Middle frontal gyrus (tissue), 1 donor: ENCODE measurements around the gene MYRF.
A peak's percentile ranks its signal among the peaks of the same experiment; 100 is the strongest.

Source experiments
- DNase-seq: peaks from one replicate; pipeline ENCODE4 v3.0.0-alpha.2; 2015; ENCODE audit warnings: low spot score; ENCODE audit errors: extremely low spot score

MYRF gene

DNA sequence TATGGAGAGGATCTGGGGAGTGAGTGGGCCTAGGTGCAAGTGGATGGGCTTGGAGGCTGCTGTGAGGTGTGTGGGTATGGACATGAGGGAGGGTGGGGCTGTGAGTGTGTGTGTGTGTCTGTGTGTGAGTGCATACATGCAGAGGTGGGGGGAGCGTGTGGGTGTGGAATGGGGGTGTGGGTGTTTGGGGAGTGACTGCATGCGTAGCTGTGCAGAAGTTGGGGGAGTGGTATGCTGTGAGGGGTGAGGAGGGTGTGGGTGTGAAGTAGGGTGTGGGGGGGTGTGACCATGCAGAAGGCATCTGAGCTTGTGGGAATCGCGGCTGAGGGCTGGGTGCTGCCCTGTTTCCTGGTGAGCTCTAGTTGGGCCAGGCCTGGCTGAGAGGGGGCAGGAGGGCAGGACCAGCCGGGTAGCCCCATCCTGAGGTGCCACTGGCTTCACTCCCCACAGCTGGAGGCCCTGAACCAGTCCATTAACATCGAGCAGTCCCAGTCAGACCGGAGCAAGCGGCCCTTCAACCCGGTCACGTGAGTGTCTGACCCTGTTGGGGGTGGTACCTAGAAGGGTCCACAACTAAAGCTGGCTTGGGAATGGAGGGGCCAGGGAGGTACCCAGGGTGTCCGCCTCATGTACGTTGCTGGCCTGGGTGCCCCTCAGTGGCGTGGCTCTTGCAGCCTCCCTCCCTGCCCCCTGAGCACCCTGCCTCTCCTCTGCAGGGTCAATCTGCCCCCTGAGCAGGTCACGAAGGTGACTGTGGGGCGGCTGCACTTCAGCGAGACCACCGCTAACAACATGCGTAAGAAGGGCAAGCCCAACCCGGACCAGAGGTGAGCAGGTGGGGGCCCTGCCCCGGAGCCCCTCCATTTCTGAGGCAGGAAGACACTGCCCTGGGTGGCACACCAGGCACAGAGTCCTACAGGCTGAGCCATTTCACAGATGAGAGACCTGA, 23.4 kb downstream of the MYRF start:
- DNase-seq: no peak

DNA sequence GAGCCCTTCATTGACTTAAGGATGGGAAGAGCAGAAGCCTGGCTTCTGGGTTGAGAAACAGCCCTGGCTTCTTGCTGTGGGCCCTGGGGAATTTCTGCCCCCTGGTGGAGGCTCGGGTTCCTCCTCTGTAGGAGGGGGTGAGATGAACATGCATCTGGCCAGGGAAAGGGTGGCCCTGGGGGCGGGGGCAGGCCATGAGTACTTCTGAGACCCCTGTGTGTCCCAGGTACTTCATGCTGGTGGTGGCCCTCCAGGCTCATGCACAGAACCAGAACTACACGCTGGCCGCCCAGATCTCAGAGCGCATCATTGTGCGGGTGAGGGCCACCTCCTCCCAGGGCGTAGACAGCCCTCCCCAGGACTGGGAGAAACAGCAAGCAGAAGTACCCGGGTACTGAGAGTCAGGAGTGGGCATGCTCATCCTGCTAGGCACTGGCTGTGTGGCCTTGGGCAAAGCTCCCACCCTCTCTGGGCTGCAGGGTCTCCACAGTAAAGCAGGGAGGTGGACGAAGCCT, 24.2 kb downstream of the MYRF start:
- DNase-seq: no peak

DNA sequence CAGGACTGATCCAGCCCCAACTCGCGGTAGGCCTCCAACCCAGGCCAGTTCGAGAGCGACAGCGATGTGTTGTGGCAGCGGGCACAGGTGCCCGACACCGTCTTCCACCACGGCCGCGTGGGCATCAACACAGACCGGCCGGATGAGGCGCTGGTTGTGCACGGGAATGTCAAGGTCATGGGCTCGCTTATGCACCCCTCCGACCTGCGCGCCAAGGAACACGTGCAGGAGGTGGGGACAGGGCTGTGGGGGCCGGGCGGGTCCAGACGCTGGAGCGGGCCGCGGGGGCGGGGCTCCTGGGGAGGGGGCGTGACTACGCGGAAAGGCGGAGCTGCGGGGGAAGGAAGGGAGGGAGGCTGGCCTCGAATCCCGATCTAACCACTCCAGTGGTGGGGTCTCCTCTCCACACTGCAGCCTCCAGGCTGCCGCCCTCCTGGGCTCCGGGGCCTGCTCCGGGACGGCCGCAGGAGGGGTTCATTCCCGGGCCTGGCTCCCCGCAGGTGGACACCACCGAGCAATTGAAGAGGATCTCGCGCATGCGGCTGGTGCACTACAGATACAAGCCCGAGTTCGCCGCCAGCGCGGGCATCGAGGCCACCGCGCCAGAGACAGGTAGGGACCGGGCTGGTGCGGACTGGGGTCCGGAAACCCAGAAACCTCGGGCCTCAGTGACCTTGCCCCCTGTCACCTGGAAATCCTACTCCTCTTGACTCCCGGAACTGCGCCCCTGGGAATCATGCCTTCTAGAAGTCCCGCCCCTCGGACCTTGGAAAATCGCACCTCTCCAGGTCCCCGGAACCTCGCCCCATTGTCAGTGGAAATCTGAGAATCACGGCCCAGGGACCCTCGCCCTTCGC, 25.0 kb downstream of the MYRF start:
- DNase-seq: no peak

DNA sequence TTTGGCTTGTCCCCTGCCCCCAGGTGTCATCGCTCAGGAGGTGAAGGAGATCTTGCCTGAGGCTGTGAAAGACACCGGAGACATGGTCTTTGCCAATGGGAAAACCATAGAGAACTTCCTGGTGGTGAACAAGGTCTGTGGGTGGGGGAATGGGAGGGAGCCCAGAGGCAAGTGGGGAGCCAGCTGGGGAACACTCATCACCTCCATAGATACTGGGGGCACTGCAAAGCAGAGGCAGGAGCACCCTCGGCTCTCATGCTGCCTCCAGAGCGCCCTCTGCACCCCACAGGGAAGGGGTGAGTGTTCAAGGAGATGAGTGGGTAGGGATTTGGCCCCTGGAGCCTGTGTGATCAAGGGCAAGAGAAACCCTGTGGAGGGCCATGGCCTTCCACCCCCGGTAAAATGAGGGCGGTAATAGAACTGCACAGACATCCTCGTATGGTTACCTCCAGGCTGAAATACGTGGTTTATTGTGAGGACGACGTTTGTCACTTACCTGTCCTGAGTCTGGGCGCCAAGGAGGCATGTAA, 26.0 kb downstream of the MYRF start:
- DNase-seq: no peak

DNA sequence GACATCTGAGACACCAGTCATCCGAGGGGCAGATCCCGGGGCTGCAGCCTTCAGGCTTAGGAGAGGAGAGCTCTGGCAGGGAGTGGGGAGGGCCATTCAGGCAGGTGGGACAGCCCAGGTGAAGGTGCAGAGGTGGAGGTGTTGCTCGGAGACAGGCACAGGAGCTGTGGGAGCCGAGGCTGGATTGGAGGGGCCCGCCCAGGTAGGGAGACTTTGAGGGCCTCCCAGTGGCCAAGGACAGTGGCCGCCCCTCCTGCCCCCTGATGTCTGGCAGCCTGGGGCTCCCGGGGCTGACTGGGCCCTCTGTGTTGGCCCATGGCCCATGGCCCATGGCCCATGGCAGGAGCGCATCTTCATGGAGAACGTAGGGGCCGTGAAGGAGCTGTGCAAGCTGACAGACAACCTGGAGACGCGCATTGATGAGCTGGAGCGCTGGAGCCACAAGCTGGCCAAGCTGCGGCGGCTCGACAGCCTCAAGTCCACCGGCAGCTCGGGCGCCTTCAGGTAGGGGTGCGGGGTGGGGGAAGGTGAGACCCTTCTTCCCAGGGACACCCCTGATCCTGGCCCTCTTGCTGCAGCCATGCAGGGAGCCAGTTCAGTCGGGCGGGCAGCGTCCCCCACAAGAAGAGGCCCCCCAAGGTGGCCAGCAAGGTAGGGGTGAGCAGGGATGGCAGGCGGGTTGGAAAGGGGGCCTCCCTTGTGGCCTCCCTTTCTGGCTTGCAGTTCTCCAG, 26.6 kb downstream of the MYRF start:
- no peak for DNase-seq

DNA sequence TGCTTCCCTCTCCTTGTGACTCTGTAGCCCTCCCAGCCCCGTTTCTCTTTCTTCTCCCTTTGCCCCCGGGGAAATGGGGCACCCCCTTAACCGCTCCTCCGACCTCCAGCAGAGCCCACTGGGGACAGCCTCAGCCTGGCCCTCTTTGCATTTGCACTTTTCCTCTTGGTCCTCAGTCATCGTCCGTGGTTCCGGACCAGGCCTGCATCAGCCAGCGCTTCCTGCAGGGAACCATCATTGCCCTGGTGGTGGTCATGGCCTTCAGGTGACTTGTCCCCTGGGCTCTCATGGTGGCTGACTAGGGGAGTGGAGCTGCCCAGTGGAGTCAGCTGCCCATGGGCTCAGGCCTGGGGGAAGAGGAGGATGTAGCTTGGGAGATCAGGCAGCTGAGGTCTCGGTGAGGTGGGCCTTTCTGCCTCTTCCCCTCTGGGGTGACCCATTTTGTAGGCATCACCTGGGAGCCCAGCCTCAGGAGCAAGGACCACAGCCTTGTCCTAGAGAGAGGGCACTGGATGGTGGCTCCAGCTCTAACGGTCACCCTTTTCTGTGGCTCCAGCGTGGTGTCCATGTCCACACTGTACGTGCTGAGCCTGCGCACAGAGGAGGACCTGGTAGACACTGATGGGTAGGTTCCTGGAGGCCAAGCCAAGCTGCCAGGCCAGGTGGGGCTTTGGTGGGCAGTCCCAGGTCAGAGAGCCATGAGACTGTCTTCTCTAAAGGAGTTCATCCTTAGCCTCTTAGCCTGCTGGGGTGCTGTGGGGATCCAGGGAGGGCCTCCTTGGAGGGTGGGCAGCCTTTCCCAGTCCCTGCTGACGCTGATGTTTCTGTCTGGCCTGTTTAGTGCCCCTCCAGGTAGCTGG, 27.5 kb downstream of the MYRF start:
- DNase-seq: no peak

DNA sequence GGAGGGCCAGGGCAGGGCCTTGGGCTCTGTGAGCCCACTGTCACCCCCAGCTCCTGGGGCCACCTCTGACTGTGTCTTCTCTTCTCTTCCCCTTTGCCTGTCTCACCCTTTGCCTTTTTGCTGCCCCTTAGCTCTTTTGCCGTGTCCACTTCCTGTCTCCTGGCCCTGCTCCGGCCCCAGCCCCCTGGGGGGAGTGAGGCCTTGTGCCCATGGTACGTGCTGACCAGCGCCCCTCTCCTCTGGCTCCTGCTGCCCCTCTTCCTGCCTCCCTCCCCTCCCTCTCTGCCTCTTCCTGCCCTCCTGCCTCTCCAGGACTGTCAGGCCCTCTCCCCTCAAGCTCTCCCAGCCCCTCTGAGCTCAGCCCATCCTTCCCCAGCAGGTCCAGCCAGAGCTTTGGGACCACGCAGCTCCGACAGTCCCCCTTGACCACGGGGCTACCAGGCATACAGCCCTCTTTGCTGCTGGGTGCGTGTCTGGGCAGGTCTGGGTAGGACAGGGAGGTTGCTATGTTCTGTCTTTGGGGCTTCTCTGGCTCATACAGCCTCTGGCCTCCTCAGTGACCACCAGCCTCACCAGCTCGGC, 28.2 kb downstream of the MYRF start:
- DNase-seq: no peak

DNA sequence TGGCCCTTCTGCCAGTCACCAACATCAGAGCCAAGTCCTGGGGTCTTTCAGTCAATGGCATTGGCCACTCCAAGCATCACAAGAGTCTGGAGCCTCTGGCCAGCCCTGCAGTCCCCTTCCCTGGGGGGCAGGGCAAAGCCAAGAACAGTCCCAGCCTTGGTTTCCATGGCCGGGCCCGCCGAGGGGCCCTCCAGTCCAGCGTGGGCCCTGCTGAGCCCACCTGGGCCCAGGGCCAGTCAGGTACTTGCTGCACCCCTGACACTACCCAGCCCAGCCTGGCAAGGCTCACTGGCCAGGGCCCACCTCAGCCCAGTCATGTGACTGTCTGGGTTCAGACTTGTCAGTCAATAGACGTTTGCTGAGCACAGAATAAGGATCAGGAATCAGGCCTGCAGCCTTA, 29.1 kb downstream of the MYRF start:
- no peak for DNase-seq

DNA sequence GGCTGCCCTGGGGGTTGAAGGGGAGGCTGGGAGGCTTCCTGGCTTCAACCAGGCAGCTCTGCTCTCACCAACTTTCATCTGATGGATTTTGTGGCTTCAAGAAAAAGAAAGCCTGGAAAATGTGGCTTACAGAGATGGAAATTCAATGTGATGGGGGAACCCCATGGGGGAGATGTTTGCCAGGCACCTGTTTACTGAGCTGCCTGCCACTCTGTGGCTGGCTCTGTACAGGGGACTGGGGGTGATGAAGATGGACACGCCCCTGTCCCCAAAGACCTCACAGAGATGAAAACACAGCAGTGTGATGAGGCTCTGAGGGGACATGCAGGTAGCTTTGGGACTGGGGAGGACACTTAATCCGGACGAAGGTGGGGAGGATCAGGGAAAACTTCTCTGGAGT, 29.9 kb downstream of the MYRF start:
- no peak for DNase-seq

DNA sequence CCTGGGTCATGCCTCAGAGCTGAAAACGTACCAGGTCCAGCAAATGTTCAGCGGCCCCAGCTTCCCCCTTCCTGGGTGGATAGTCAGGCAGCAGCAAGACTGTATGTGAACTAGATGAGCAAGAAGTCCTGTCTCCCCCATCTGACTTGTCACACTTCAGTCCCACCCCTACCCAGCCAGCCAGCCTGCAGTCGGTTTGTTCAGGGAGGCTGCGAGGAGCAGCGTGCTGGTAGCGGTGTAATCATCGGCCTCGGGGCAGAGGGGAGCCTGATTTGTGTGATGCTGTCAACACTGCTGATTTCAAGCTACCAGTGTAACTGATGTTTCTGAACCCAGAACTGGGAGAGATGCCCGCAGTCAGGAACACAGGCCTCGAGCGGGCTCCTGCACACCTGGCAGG, 30.4 kb downstream of the MYRF start:
- no peak for DNase-seq

DNA sequence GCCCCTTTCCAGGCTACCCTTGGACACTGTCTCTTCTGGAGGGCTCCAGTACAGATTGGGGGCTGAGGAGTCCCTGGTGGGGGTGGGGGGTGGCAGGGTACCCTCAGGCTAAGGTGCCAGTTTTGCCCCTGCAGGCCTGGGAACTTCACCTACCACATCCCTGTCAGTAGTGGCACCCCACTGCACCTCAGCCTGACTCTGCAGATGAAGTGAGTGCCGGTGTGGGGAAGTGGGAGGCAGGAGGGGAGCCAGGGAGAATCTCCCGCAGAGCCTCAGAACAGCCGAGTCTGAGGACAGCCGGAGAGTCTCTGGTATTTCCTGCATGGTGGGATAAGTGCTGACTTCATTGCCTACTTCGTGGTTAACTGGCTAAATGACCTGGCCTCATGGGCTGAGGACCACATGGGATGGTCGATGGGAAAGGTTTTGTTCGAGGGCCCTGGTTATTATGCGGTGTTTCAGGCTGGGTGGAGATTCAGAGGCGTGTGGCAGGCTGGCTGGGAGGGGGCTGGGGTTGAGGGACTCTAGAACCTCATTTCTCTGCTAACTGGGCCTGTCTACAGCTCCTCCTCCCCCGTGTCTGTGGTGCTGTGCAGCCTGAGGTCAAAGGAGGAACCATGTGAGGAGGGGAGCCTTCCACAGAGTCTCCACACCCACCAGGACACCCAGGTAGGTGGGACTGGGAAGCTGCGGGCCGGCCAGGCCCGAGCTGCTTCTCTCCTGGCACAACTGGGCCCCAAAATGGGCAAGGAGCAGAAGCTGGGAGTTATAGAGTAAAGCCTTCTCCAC, 31.5 kb downstream of the MYRF start:
- no peak for DNase-seq

DNA sequence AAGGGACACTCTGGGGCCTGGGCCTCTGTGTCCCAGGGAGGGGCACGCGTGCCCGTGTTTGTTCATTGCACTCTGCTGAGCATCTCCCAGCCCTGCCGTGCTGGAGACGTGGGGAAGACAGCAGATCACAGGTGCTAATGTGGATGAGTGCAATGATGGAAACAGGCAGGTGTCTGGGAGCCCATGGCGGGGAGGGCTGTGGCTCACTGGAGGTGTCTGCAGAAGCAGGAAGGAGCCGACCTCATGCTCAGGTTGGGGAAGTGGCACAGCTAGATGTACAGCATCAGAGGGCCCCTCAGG, 32.0 kb downstream of the MYRF start:
- DNase-seq: no peak

DNA sequence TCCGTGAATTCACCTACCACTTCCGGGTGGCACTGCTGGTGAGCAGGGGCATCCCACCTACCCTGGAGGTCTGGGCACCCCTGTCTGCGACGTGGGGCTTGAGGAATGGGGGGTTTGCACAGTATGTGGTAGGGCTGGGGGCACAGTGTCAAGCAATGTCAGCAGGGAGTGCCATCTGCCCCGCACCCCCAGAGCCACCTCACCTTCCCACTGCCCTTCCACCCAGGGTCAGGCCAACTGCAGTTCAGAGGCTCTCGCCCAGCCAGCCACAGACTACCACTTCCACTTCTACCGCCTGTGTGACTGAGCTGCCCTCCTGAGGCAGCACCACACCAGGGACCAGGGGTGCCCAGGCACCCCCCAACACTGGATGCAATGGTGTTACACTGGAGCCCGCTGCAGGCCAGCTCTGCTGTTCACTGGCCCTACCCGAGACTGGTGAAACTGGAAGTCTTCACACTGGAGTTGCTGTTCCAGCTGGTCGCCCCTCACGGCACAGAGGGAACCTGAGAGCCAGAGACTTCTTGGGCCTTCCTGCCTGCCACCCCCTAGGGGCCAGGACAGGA, 33.5 kb downstream of the MYRF start:
- no peak for DNase-seq

DNA sequence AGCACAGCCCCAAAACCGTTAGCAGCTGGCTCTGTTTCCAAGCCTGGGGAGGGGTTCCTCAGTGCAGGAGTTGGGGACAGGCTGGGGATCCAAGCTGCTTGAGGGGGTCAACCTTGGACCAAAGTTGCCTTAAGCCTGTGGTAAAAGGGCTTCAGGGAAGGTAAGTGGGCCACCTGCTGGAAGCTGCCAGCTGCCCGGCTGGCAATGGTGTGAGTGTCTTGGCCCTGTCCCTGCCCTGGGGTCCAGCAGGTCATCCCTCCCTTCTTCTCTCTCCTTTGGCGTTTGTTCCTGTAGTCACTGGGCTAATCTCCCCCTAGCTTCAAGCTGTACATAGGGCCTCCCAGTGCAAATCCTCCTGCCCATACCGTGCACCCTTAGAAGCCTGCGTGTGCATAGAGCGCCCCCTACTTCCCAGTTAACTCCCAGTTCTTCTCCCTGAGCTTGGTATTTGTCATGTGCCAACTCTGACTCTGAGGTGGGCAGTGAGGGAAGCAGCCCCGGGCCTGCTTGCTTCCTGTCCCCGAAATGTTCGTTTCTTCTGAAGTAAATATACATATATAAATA, 35.6 kb downstream of the MYRF start:
- peak; percentile 30 for DNase-seq

DNA sequence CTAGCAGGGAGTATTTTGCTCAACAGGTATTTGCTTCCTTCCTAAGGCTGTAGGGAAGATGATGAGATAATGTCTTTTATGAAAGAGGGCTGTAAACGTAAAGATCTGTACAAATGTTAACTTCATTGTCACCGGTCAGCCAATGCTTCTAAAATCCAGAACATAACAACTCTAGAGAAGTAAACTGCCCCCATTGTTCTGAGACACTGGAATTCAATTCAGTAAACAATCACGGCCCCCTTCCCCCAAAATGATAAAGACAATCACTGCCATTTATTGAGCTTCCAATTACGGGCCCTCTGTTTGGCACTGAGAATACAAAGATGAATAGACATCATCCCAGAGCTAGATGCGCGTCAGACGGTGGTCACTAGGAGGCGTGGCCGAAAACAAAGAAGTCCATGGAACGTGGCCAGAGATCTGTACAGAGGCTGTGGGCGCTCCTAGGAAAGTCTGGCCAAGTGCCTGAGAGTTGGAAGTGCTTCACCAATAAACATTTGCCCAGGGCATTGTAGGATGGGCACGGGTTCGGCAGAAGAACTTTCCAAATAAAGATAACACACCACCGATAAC, 39.4 kb downstream of the MYRF start:
- DNase-seq: peak; percentile 80

DNA sequence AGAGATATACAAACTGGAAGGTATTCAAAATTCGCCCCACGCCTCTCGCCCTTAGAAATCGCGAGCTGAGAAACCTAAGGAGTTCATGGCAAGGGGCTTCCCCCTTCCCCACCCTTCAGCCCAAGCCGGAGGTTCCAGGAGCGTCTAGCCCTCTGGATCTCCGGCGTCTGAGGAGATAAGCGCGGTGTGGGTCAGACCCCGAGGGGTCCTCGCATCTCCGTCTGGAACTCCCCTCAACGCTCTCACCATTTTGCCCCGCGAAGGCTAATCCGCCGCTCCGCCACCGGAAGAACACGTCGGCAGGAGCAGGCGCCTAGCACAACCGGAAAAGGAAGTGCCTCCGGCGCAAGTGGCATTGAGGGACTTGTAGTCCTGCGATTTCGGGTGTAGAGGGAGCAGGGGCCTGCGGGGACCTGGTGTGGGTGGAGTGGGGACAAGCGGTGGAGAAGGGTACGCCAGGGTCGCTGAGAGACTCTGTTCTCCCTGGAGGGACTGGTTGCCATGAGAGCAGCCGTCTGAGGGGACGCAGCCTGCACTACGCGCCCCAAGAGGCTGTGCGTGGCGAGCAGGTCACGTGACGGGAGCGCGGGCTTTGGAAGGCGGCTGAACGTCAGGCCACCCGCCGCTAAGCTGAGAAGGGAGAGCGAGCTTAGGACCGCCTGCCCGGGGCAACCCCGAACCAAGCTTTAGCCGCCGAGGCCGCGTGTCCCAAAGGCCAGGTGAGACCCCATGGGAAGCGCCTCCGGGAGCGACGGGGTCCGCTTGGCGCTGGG, 40.1 kb downstream of the MYRF start, which contains the start of the genes FEN1 and TMEM258:
Gene FEN1 (plus strand): TSS at position 602 of the 773 bp plus-strand sequence. CDS start 2,451 bp downstream, outside the sequence.
Gene TMEM258 (minus strand): TSS at position 290 of the 773 bp plus-strand sequence. CDS start 41 bp downstream, at position 249.
- peak; percentile 81 for DNase-seq
